ENCODE results near the gene RAD51B. TPM values are rescaled to one million over a fixed set of nuclear protein-coding genes. Genes with fewer than 3 reads are reported as not detected.

The RAD51B gene
- total and polyA plus RNA-seq, 2 donors (not counting 1 experiment from before 2014, with no cell fraction given), result 4.6 to 16.3 TPM

DNA sequence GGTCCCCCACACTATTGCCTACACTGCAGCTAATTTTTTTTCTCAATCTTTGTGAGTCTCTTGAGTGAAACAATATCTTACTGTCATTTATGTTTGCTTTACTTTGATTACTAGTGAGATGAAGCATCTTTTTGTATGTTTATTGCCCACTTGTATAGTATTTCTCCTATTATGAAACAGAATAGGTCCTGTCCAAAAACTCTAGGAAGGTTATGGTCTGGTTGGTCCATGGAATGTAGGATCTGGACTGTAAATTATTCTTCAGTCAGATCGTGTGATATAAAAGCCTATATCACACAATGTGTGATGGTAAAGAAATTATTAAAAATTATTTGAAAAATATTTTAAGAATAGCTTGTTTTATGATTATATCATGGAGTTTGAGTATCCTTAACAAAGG, 538.9 kb downstream of the RAD51B start:
- Histone ChIP-seq H3K9ac (ENCODE audit: insufficient read depth, low read length) (no peak overlapping the region), H3K79me2 (ENCODE audit: control insufficient read depth, insufficient read depth, low read length) (no peaks in the 10 kb centered on the region), H3K36me3 (ENCODE audit: control insufficient read depth, insufficient read depth, low read length) (no peaks in the 10 kb centered on the region), H2AFZ (ENCODE audit: low read length) (no peak overlapping the region), H4K20me1 (ENCODE audit: control insufficient read depth, extremely low read depth, insufficient read depth, low read length) (no peaks in the 10 kb centered on the region), H3K4me3 (replicated peaks in 1 of 4; ENCODE audit: control extremely low read depth in 1 of 4, insufficient read depth in 1 of 4, low read depth in 3 of 4, low read length in 4 of 4) (no peak overlapping the region), H3K4me1 (ENCODE audit: control insufficient read depth, extremely low read depth, insufficient read depth, low read length) (no peaks in the 10 kb centered on the region), H3K9me3 (ENCODE audit: control insufficient read depth, insufficient read depth, low read depth, low read length) (no peaks in the 10 kb centered on the region), H3K27me3 (ENCODE audit: control insufficient read depth, insufficient read depth, low read length) (no peaks in the 10 kb centered on the region), H3K27ac (ENCODE audit: insufficient read depth, low read length) (no peak overlapping the region), H3K4me2 (ENCODE audit: extremely low read depth, insufficient read depth, low read length) (no peak overlapping the region)
- TF ChIP-seq, protein P1, sequence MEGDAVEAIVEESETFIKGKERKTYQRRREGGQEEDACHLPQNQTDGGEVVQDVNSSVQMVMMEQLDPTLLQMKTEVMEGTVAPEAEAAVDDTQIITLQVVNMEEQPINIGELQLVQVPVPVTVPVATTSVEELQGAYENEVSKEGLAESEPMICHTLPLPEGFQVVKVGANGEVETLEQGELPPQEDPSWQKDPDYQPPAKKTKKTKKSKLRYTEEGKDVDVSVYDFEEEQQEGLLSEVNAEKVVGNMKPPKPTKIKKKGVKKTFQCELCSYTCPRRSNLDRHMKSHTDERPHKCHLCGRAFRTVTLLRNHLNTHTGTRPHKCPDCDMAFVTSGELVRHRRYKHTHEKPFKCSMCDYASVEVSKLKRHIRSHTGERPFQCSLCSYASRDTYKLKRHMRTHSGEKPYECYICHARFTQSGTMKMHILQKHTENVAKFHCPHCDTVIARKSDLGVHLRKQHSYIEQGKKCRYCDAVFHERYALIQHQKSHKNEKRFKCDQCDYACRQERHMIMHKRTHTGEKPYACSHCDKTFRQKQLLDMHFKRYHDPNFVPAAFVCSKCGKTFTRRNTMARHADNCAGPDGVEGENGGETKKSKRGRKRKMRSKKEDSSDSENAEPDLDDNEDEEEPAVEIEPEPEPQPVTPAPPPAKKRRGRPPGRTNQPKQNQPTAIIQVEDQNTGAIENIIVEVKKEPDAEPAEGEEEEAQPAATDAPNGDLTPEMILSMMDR (conservative IDR thresholded peaks at IDR 0.05 in 1 of 2, IDR thresholded peaks at IDR 0.05 in 1 of 2; ENCODE audit: low read depth in 1 of 2, low read length in 2 of 2), result no peak
- no peak for TF ChIP-seq EZH2 (IDR thresholded peaks at IDR 0.05; ENCODE audit: low read length, missing control alignments)
- DNase-seq (ENCODE audit: low read depth in 2 of 2), result no peak

DNA sequence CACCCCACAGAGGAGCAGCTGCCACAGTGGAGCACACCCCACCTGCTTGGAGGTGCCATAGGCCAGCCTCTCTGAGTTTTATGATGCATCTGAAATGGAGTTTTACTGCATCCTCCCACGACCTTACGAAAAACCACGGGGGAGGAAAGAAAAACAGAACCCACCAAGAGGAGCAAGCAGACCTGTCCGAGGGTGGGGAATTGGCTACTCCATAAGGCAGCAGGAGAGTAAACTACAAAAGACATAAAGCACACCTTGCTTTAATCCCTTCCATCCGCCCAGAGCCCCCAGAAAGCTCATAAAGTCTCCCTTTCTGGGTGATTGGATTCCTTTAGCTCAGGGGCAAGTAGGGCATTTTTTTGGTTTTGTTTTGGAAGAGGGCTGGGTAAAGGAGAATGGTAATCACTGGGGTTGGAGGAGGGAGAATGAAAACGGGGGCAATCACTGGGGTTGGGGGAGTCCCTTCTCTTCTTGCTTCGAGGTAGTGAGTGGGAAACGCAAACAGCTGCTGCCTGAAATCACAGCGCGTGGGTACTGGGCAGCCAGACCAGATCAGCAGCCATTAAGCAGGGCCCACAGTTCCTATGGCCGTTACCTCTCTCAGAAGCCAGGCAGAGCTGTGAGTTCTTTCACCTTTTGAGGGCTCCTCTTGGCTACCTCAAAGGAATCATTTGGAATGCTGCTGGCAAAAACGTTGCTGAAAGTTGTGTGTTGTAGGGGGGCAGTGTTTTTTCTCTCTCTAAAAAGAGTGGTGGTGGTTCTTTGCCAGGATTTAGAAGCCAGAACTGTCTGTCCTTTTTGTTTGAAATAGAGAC, 539.6 kb downstream of the RAD51B start:
- Histone ChIP-seq H3K4me1 (ENCODE audit: control insufficient read depth, extremely low read depth, insufficient read depth, low read length) (no peaks in the 10 kb centered on the region), H3K4me3 (replicated peaks in 1 of 4; ENCODE audit: control extremely low read depth in 1 of 4, insufficient read depth in 1 of 4, low read depth in 3 of 4, low read length in 4 of 4) (no peak overlapping the region), H3K36me3 (ENCODE audit: control insufficient read depth, insufficient read depth, low read length) (no peaks in the 10 kb centered on the region), H4K20me1 (ENCODE audit: control insufficient read depth, extremely low read depth, insufficient read depth, low read length) (no peaks in the 10 kb centered on the region), H2AFZ (ENCODE audit: low read length) (no peak overlapping the region), H3K9ac (ENCODE audit: insufficient read depth, low read length) (no peak overlapping the region), H3K9me3 (ENCODE audit: control insufficient read depth, insufficient read depth, low read depth, low read length) (no peaks in the 10 kb centered on the region), H3K4me2 (ENCODE audit: extremely low read depth, insufficient read depth, low read length) (no peak overlapping the region), H3K27ac (ENCODE audit: insufficient read depth, low read length) (no peak overlapping the region), H3K79me2 (ENCODE audit: control insufficient read depth, insufficient read depth, low read length) (no peaks in the 10 kb centered on the region), H3K27me3 (ENCODE audit: control insufficient read depth, insufficient read depth, low read length) (no peaks in the 10 kb centered on the region)
- no peak for DNase-seq (ENCODE audit: low read depth in 2 of 2)
- no peak for TF ChIP-seq EZH2 (IDR thresholded peaks at IDR 0.05; ENCODE audit: low read length, missing control alignments)
- TF ChIP-seq, protein P1 (conservative IDR thresholded peaks at IDR 0.05 in 1 of 2, IDR thresholded peaks at IDR 0.05 in 1 of 2; ENCODE audit: low read depth in 1 of 2, low read length in 2 of 2), result no peak

DNA sequence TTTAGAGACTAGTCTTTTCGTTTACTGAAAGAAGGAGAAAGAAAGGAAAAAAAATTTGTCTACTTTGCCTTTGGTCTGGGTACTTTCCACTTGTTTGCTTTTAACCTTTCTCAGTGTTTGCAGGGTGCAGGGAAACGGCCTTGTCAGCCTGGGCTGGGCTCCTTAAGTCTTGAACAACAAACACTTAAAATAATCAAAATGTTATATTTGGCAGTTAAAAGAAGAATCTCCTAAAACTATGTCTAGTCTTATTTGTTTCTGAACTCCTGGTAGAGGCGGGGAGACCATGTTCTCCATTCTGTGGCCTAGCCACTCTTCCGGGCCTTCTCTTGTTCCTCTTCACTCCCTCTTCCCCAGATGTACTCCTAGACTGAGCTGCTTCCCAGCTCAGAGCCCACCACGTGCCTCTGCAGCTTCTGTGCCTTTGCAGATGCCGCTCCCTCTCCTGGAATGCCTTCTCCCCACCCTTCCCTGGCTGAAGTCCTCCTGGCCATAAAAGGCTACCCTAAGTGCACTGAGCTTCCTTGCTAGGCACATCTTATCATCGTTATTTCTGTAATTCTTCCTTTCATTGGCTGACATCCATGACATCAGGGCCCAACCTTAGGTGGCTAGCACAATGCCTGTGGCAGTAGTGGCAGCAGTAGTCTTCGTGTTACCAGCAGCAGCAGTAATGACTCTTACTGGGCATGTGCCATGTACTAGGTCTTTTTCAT, 540.4 kb downstream of the RAD51B start:
- Histone ChIP-seq H3K36me3 (ENCODE audit: control insufficient read depth, insufficient read depth, low read length) (no peaks in the 10 kb centered on the region), H3K4me2 (ENCODE audit: extremely low read depth, insufficient read depth, low read length) (no peak overlapping the region), H3K9me3 (ENCODE audit: control insufficient read depth, insufficient read depth, low read depth, low read length) (no peaks in the 10 kb centered on the region), H3K27me3 (ENCODE audit: control insufficient read depth, insufficient read depth, low read length) (no peaks in the 10 kb centered on the region), H2AFZ (ENCODE audit: low read length) (peak overlapping the region; percentile 14), H4K20me1 (ENCODE audit: control insufficient read depth, extremely low read depth, insufficient read depth, low read length) (no peaks in the 10 kb centered on the region), H3K79me2 (ENCODE audit: control insufficient read depth, insufficient read depth, low read length) (no peaks in the 10 kb centered on the region), H3K9ac (ENCODE audit: insufficient read depth, low read length) (no peak overlapping the region), H3K4me3 (replicated peaks in 1 of 4; ENCODE audit: control extremely low read depth in 1 of 4, insufficient read depth in 1 of 4, low read depth in 3 of 4, low read length in 4 of 4) (no peak overlapping the region), H3K4me1 (ENCODE audit: control insufficient read depth, extremely low read depth, insufficient read depth, low read length) (peaks cover 4% of the 10 kb centered on the region), H3K27ac (ENCODE audit: insufficient read depth, low read length) (no peak overlapping the region)
- TF ChIP-seq, protein P1 (conservative IDR thresholded peaks at IDR 0.05 in 1 of 2, IDR thresholded peaks at IDR 0.05 in 1 of 2; ENCODE audit: low read depth in 1 of 2, low read length in 2 of 2), result no peak
- no peak for TF ChIP-seq EZH2 (IDR thresholded peaks at IDR 0.05; ENCODE audit: low read length, missing control alignments)
- DNase-seq (ENCODE audit: low read depth in 2 of 2), result peak; percentile 25 to 65
